Common myeloid progenitor, CD34-positive (primary cell): ENCODE results near the gene FRMD4A.

Experiments
- CTCF ChIA-PET: fragments of 350-600 bp; sonication (Branson Sonifier 250); formaldehyde crosslinking; loops from one replicate; lab custom pipeline; 2021; ENCODE audit warnings: antibody characterized with exemption; lab: Charles Lee
- POLR2A ChIA-PET: fragments of 350-600 bp; sonication (Branson Sonifier 250); formaldehyde crosslinking; loops from one replicate; lab custom pipeline; 2021; ENCODE audit warnings: antibody characterized with exemption; lab: Charles Lee
- DNase-seq, 3 donors: peaks; one replicate each; pipeline versions ENCODE4 v3.0.0 to v3.0.0-alpha.2; 2013
- H3K27ac ChIP-seq, 2 experiments: 1 replicate in 1 of 2; 2 replicates in 1 of 2; pipeline ENCODE4 v1.7.0; 2013; ENCODE audit warnings: inconsistent platforms in 2 of 2, low read length in 2 of 2, mild to moderate bottlenecking in 2 of 2, low read depth in 1 of 2, moderate library complexity in 1 of 2; ENCODE audit not compliant: severe bottlenecking in 2 of 2, insufficient read depth in 1 of 2, poor library complexity in 1 of 2
- H3K27me3 ChIP-seq, 5 experiments: replicated peaks in 2 of 5; 1 replicate in 3 of 5; 2 replicates in 2 of 5; pipeline versions ENCODE4 v1.6.1 to v1.7.0; 2013; ENCODE audit warnings: low read length in 4 of 5, mild to moderate bottlenecking in 2 of 5, moderate library complexity in 2 of 5, inconsistent platforms in 1 of 5; ENCODE audit not compliant: insufficient read depth in 5 of 5, control insufficient read depth in 4 of 5
- H3K36me3 ChIP-seq, 4 experiments: 1 replicate in 2 of 4; 2 replicates in 2 of 4; pipeline versions ENCODE4 v1.6.1 to v1.7.0; 2013; ENCODE audit warnings: low read length in 3 of 4, control low read depth in 1 of 4, mild to moderate bottlenecking in 1 of 4; ENCODE audit not compliant: control insufficient read depth in 4 of 4, insufficient read depth in 4 of 4
- H3K4me1 ChIP-seq, 4 experiments: 1 replicate in 3 of 4; 2 replicates in 1 of 4; pipeline versions ENCODE4 v1.6.1 to v1.7.1; 2013; ENCODE audit warnings: low read length in 3 of 4, mild to moderate bottlenecking in 3 of 4, control low read depth in 1 of 4, inconsistent platforms in 1 of 4, moderate library complexity in 1 of 4; ENCODE audit not compliant: control insufficient read depth in 4 of 4, insufficient read depth in 4 of 4; ENCODE audit errors: control extremely low read depth in 1 of 4
- H3K4me3 ChIP-seq, 7 experiments: 1 replicate in 4 of 7; 2 replicates in 3 of 7; pipeline versions ENCODE4 v1.5.1 to v1.7.0; 2013; ENCODE audit warnings: mild to moderate bottlenecking in 7 of 7, low read length in 6 of 7, moderate library complexity in 6 of 7, inconsistent platforms in 2 of 7, low read depth in 2 of 7, control low read depth in 1 of 7; ENCODE audit not compliant: insufficient read depth in 4 of 7, control insufficient read depth in 1 of 7; ENCODE audit errors: extremely low read depth in 1 of 7
- H3K9me3 ChIP-seq, 5 experiments: 1 replicate in 4 of 5; 2 replicates in 1 of 5; pipeline versions ENCODE4 v1.6.1 to v1.7.1; 2013; ENCODE audit warnings: low read length in 4 of 5, mild to moderate bottlenecking in 2 of 5, inconsistent platforms in 1 of 5, low read depth in 1 of 5, moderate library complexity in 1 of 5; ENCODE audit not compliant: control insufficient read depth in 4 of 5, insufficient read depth in 2 of 5; ENCODE audit errors: control extremely low read depth in 1 of 5
- WGBS: methylation state at CpG from one replicate; pipeline ENCODE4 v1.1.5; 2013; ENCODE audit not compliant: insufficient coverage; 5-methylcytosine and 5-hydroxymethylcytosine counted together

FRMD4A gene

DNA sequence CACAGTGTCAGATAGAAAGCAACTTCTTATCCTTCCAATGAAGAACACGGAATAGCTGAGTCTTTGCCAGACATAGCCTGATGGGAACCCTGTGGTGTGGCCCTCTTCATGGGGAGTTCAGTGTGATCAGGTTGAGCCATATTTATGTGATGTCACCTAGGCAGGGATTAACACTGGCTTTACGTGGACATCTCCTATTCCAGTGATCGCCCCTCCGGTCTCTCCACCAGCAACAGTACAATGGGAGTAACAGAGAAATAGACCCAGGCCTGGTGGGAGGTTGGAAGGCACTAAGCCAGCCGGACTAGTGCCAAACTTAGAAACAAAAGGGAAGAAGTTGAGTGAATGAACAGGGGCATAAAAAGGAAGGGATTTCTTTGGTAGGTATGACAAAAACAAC is 385.9 kb downstream of the FRMD4A start:
- Histone ChIP-seq H3K27ac (no peak overlapping the region), H3K4me3 (no peak overlapping the region), H3K36me3 (no peaks in the 10 kb centered on the region), H3K27me3 (peaks cover 0 to 5% (median 0%) of the 10 kb centered on the region in 5 experiments), H3K4me1 (no peaks in the 10 kb centered on the region), H3K9me3 (peaks cover 0 to 4% (median 0%) of the 10 kb centered on the region in 5 experiments)
- no peak for DNase-seq
- ChIA-PET CTCF (no interaction called here), POLR2A (no interaction called here)
- 100% methylated on average over 1 of the region's 5 CpGs for WGBS

- DNase-seq = no peak
- no peaks in the 10 kb centered on the region for H3K36me3 ChIP-seq
- CTCF ChIA-PET = no interaction called here
- H3K4me3 ChIP-seq = no peak overlapping the region
- POLR2A ChIA-PET = no interaction called here
- 99% methylated on average over 8 of the region's 8 CpGs for WGBS
- H3K27me3 ChIP-seq = peaks cover 0 to 5% (median 1%) of the 10 kb centered on the region in 5 experiments
- no peaks in the 10 kb centered on the region for H3K4me1 ChIP-seq
- peaks cover 0 to 4% (median 0%) of the 10 kb centered on the region in 5 experiments for H3K9me3 ChIP-seq
- H3K27ac ChIP-seq = no peak overlapping the region
Measured at GRCh38 chr10:13943735-13944398, 386.9 kb downstream of the FRMD4A start.

DNA sequence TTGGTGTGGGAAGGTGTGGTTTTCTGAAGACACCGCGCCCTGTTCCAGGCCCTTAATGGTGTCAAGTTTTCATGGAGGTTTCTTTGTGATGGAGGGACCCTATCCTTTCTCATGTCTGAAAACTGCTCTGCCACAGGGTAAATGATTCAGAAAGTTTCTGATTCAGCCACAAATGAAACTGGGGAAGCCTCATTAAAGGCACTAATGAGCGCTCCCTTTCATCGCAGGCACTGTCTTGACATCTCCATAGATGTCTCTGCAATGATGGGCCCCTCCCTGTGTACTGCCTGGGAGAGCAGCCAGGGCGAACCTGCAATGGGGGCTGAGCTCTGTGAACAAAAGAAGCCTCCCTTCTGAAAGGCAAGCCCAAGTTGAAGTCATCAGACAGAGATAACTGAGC is 388.7 kb downstream of the FRMD4A start:
- CTCF ChIA-PET = no interaction called here
- 71% methylated on average over 4 of the region's 5 CpGs for WGBS

GRCh38 chr10:13939391-13939790 is 391.3 kb downstream of the FRMD4A start:
- DNase-seq = no peak
- no peak overlapping the region for H3K4me3 ChIP-seq
- peaks cover 0 to 14% (median 3%) of the 10 kb centered on the region in 5 experiments for H3K27me3 ChIP-seq
- ChIA-PET CTCF (no interaction called here), POLR2A (no interaction called here)
- H3K4me1 ChIP-seq = no peaks in the 10 kb centered on the region
- H3K27ac ChIP-seq = no peak overlapping the region
- no peaks in the 10 kb centered on the region for H3K36me3 ChIP-seq
- peaks cover 0 to 4% (median 0%) of the 10 kb centered on the region in 5 experiments for H3K9me3 ChIP-seq

More for the DNA sequence above, 388.7 kb downstream of the FRMD4A start:
- Histone ChIP-seq H3K4me3 (no peak overlapping the region), H3K27ac (no peak overlapping the region), H3K9me3 (peaks cover 0 to 4% (median 0%) of the 10 kb centered on the region in 5 experiments), H3K36me3 (no peaks in the 10 kb centered on the region), H3K27me3 (peaks cover 0 to 9% (median 3%) of the 10 kb centered on the region in 5 experiments), H3K4me1 (no peaks in the 10 kb centered on the region)
- no peak for DNase-seq
- POLR2A ChIA-PET = no interaction called here

GRCh38 chr10:13938950-13939349 is 391.8 kb downstream of the FRMD4A start:
- no peak for DNase-seq
- CTCF ChIA-PET = no interaction called here
- H3K27ac ChIP-seq = no peak overlapping the region

DNA sequence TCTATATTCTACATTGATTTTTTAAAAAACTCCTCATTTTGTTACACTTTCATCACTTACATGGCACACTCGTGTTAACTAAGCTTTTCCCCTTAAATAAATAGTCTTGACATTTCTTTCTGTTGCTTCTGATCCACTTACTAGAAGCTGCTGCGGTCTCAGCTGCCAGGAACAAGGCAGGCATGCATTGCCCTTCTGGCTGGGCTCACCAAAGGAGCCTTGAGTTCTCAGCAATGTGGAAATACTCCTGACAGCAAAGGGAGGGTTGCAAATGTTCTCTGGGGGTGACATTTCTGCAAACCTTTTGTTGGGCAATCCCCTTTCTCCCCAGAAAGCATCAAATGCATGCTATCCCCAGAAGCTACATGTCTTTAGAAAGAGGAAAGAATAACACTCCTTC is 393.9 kb downstream of the FRMD4A start:
- WGBS = 85% methylated on average over 2 of the region's 2 CpGs
- POLR2A ChIA-PET = no interaction called here
- DNase-seq = no peak
- Histone ChIP-seq H3K27ac (no peak overlapping the region), H3K27me3 (peaks cover 0 to 14% (median 6%) of the 10 kb centered on the region in 5 experiments), H3K36me3 (no peaks in the 10 kb centered on the region), H3K4me3 (no peak overlapping the region), H3K4me1 (no peaks in the 10 kb centered on the region), H3K9me3 (no peaks in the 10 kb centered on the region)
- CTCF ChIA-PET = no interaction called here

More at GRCh38 chr10:13938950-13939349, 391.8 kb downstream of the FRMD4A start:
- POLR2A ChIA-PET = no interaction called here
- H3K4me3 ChIP-seq = no peak overlapping the region
- H3K36me3 ChIP-seq = no peaks in the 10 kb centered on the region
- H3K27me3 ChIP-seq = peaks cover 0 to 14% (median 3%) of the 10 kb centered on the region in 5 experiments
- peaks cover 0 to 4% (median 0%) of the 10 kb centered on the region in 5 experiments for H3K9me3 ChIP-seq
- 62% methylated on average over 4 of the region's 8 CpGs for WGBS
- no peaks in the 10 kb centered on the region for H3K4me1 ChIP-seq

DNA sequence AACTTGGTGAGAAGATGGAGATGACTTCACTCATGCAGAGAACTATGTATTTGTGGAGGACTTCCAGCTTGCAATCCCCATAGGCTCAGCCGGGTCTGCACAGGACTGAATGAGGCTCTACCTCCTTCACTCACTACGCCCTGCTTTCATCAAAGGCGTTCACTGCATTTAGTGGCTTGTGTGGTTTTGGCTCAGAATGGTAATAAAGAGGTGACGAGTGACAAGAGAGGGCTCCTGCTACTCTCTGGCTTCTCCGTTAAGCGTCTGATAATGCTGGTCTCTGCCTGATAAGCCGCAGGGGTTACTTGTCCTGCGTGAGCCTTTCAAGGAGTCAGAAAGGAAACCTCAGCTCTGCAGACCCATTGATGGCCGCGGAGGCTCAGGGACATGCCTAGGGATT is 400.6 kb downstream of the FRMD4A start:
- WGBS = 78% methylated on average over 6 of the region's 10 CpGs
- peak in 1 of 3 donors; percentile 24 for DNase-seq
- no peaks in the 10 kb centered on the region for H3K36me3 ChIP-seq
- CTCF ChIA-PET = no interaction called here
- H3K27me3 ChIP-seq = peaks cover 0 to 34% (median 18%) of the 10 kb centered on the region in 5 experiments
- no peak overlapping the region for H3K4me3 ChIP-seq
- H3K9me3 ChIP-seq = no peaks in the 10 kb centered on the region
- H3K27ac ChIP-seq = no peak overlapping the region
- POLR2A ChIA-PET = no interaction called here
- no peaks in the 10 kb centered on the region for H3K4me1 ChIP-seq
